ENCODE results near the gene SSH2. TPM values are rescaled to one million over a fixed set of nuclear protein-coding genes. Genes with fewer than 3 reads are reported as not detected.

The SSH2 gene
- polyA plus RNA-seq, 1 donor from 2014 or later: 16.6 TPM

DNA sequence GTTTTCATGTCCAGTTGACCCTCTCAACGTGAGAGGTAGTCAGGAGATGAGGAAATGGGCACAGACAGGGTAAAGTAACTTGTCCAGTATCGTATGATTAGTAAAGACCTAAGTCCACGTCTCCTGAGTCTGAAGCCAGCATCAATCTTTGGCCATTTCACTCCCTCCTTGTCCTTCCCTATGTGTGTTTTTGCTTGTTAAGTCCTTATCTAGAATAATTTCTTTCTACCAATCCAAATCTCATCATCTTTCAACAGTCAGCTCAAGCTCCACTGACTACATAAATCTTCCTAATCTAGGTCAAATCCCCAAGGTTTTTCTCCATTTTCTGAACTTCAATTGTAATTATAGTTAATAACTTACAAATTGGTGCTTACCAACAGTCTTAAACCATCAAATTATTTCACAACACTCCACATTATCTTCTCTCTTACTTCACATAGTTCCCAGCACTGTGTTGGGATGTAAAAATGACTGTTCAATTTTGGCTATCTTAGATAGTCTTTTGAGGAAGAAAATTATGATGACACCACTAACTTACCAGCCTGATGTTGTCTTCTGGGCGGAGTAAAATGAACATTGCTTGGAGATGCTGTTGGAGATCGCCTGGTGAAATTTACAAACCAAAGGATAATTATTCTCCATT, 235.0 kb downstream of the SSH2 start:
- no peaks in the 10 kb centered on the region for H3K27me3 ChIP-seq (ENCODE audit: insufficient read depth, low read depth, low read length)
- H4K20me1 ChIP-seq (ENCODE audit: insufficient read depth): no peaks in the 10 kb centered on the region
- H3K4me2 ChIP-seq (ENCODE audit: low read length): no peak overlapping the region
- no peak overlapping the region for H3K9ac ChIP-seq (ENCODE audit: low read length)
- no peaks in the 10 kb centered on the region for H3K9me2 ChIP-seq (ENCODE audit: insufficient read depth, low read length)
- H3F3A ChIP-seq (ENCODE audit: insufficient read depth, low read length, poor library complexity, severe bottlenecking): no peaks in the 10 kb centered on the region
- H3K79me2 ChIP-seq (replicated peaks; ENCODE audit: insufficient read depth, low read length): no peaks in the 10 kb centered on the region
- no peaks in the 10 kb centered on the region for H3K9me3 ChIP-seq (ENCODE audit: low read length)
- no peak for TF ChIP-seq MXI1 (conservative IDR thresholded peaks at IDR 0.05; ENCODE audit: poor library complexity, severe bottlenecking)
- peaks cover 7% of the 10 kb centered on the region for H3K36me3 ChIP-seq (ENCODE audit: insufficient read depth, low read length)
- no peak overlapping the region for H3K27ac ChIP-seq (ENCODE audit: low read length)
- no peak overlapping the region for H2AFZ ChIP-seq (ENCODE audit: low read depth, low read length)
- no peak overlapping the region for H3K4me3 ChIP-seq (ENCODE audit: low read length)

DNA sequence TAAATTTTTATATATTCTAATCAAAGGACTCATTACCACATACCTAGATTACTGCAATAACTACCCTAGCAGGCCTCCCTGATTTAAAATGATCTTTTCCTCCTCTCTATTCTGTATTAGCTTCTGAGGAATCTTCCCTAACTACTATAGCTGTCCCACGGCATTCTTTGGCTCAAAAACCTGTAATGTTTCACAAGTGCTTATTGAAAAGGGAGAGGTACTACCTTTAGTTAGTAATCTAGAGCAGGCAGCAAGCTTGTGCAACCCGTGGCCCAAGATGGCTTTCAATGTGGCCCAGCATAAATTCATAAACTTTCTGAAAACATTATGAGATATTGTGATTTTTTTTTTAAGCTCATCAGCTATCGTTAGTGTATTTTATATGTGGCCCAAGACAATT, 236.3 kb downstream of the SSH2 start:
- no peaks in the 10 kb centered on the region for H3K9me3 ChIP-seq (ENCODE audit: low read length)
- TF ChIP-seq POLR2AphosphoS5 (IDR thresholded peaks at IDR 0.05) (no peak), SMC3 (conservative IDR thresholded peaks at IDR 0.05; ENCODE audit: poor library complexity) (no peak), RAD21 (conservative IDR thresholded peaks at IDR 0.05) (no peak), EZH2 (IDR thresholded peaks at IDR 0.05; ENCODE audit: borderline replicate concordance, insufficient read depth, low read length, poor library complexity, severe bottlenecking) (no peak), MXI1 (conservative IDR thresholded peaks at IDR 0.05; ENCODE audit: poor library complexity, severe bottlenecking) (no peak), TAF1 (IDR thresholded peaks at IDR 0.05; ENCODE audit: low read depth) (no peak)
- TF ChIP-seq, protein P1, sequence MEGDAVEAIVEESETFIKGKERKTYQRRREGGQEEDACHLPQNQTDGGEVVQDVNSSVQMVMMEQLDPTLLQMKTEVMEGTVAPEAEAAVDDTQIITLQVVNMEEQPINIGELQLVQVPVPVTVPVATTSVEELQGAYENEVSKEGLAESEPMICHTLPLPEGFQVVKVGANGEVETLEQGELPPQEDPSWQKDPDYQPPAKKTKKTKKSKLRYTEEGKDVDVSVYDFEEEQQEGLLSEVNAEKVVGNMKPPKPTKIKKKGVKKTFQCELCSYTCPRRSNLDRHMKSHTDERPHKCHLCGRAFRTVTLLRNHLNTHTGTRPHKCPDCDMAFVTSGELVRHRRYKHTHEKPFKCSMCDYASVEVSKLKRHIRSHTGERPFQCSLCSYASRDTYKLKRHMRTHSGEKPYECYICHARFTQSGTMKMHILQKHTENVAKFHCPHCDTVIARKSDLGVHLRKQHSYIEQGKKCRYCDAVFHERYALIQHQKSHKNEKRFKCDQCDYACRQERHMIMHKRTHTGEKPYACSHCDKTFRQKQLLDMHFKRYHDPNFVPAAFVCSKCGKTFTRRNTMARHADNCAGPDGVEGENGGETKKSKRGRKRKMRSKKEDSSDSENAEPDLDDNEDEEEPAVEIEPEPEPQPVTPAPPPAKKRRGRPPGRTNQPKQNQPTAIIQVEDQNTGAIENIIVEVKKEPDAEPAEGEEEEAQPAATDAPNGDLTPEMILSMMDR (IDR thresholded peaks at IDR 0.05; ENCODE audit: poor library complexity, severe bottlenecking): no peak
- no peak overlapping the region for H3K9ac ChIP-seq (ENCODE audit: low read length)
- H3F3A ChIP-seq (ENCODE audit: insufficient read depth, low read length, poor library complexity, severe bottlenecking): no peaks in the 10 kb centered on the region
- peaks cover 7% of the 10 kb centered on the region for H3K36me3 ChIP-seq (ENCODE audit: insufficient read depth, low read length)
- no peaks in the 10 kb centered on the region for H4K20me1 ChIP-seq (ENCODE audit: insufficient read depth)
- H3K27me3 ChIP-seq (ENCODE audit: insufficient read depth, low read depth, low read length): no peaks in the 10 kb centered on the region
- H3K4me3 ChIP-seq (ENCODE audit: low read length): no peak overlapping the region
- H3K79me2 ChIP-seq (replicated peaks; ENCODE audit: insufficient read depth, low read length): no peaks in the 10 kb centered on the region
- H3K9me2 ChIP-seq (ENCODE audit: insufficient read depth, low read length): no peaks in the 10 kb centered on the region
- no peak overlapping the region for H3K27ac ChIP-seq (ENCODE audit: low read length)
- no peak overlapping the region for H2AFZ ChIP-seq (ENCODE audit: low read depth, low read length)
- no peak overlapping the region for H3K4me2 ChIP-seq (ENCODE audit: low read length)

DNA sequence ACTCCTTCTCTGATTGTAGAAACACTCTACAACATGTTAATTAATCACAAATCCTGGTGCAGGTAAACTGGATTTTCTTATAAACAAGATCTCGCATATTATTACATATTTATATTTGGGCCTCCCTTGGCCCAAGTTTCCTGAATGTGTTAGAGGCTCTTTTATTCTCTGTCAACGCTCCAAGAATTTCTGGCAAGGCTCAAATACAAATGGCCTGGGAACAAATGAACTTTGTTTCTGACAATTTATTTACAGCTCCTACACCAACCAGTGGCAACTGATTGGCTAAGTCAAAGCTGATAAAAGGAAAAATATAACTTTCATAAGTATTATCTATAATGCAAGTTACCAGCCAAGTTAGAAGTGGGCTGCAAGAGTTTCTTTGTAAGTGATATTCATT, 242.4 kb downstream of the SSH2 start:
- no peak overlapping the region for H3K27ac ChIP-seq (ENCODE audit: low read length)
- TF ChIP-seq MXI1 (conservative IDR thresholded peaks at IDR 0.05; ENCODE audit: poor library complexity, severe bottlenecking): no peak
- TF ChIP-seq SMC3 (conservative IDR thresholded peaks at IDR 0.05; ENCODE audit: poor library complexity): no peak
- no peak for TF ChIP-seq RAD21 (conservative IDR thresholded peaks at IDR 0.05)
- no peak for TF ChIP-seq POLR2AphosphoS5 (IDR thresholded peaks at IDR 0.05)
- TF ChIP-seq EZH2 (IDR thresholded peaks at IDR 0.05; ENCODE audit: borderline replicate concordance, insufficient read depth, low read length, poor library complexity, severe bottlenecking): no peak
- TF ChIP-seq, protein P1 (IDR thresholded peaks at IDR 0.05; ENCODE audit: poor library complexity, severe bottlenecking): no peak
- no peaks in the 10 kb centered on the region for H4K20me1 ChIP-seq (ENCODE audit: insufficient read depth)

More for the DNA sequence above, 242.4 kb downstream of the SSH2 start:
- Histone ChIP-seq H3F3A (ENCODE audit: insufficient read depth, low read length, poor library complexity, severe bottlenecking) (no peaks in the 10 kb centered on the region), H3K9me2 (ENCODE audit: insufficient read depth, low read length) (no peaks in the 10 kb centered on the region), H3K9ac (ENCODE audit: low read length) (no peak overlapping the region), H3K36me3 (ENCODE audit: insufficient read depth, low read length) (no peaks in the 10 kb centered on the region), H2AFZ (ENCODE audit: low read depth, low read length) (no peak overlapping the region), H3K4me2 (ENCODE audit: low read length) (no peak overlapping the region), H3K79me2 (replicated peaks; ENCODE audit: insufficient read depth, low read length) (no peaks in the 10 kb centered on the region), H3K4me3 (ENCODE audit: low read length) (no peak overlapping the region), H3K27me3 (ENCODE audit: insufficient read depth, low read depth, low read length) (no peaks in the 10 kb centered on the region), H3K9me3 (ENCODE audit: low read length) (no peaks in the 10 kb centered on the region)

All from neural cell (in vitro differentiated cells).